Stomach smooth muscle (tissue), 2 donors: ENCODE results near the gene ZBTB44.
"Not testable (repeated sequence)": the region's sequence is repeated elsewhere in the genome, so short reads cannot be mapped to it uniquely, and the experiment has no call there.

Source experiments
- H3K27ac ChIP-seq: one replicate; pipeline ENCODE4 v1.7.0; 2013; ENCODE audit warnings: mild to moderate bottlenecking, low read length, inconsistent platforms
- H3K27me3 ChIP-seq, 2 donors: one replicate each; pipeline ENCODE4 v1.7.0; 2013; ENCODE audit warnings: low read length in 2 of 2; ENCODE audit not compliant: insufficient read depth in 2 of 2, control insufficient read depth in 1 of 2
- H3K36me3 ChIP-seq, 2 donors: one replicate each; pipeline ENCODE4 v1.7.0; 2013; ENCODE audit warnings: low read length in 2 of 2; ENCODE audit not compliant: control insufficient read depth in 2 of 2, insufficient read depth in 2 of 2
- H3K4me1 ChIP-seq: one replicate; pipeline ENCODE4 v1.7.0; 2013; ENCODE audit warnings: low read length; ENCODE audit not compliant: control insufficient read depth, insufficient read depth
- H3K4me3 ChIP-seq, 2 donors: one replicate each; pipeline ENCODE4 v1.7.0; 2013; ENCODE audit warnings: low read length in 2 of 2
- H3K9ac ChIP-seq, 2 donors: one replicate each; pipeline ENCODE4 v1.7.0; 2013; ENCODE audit warnings: low read length in 2 of 2, mild to moderate bottlenecking in 1 of 2
- H3K9me3 ChIP-seq, 2 donors: one replicate each; pipeline ENCODE4 v1.7.0; 2013; ENCODE audit warnings: low read length in 2 of 2; ENCODE audit not compliant: control insufficient read depth in 2 of 2
- donor health status: healthy.
- donor health status: Pancreatic carcinoma.

Gene ZBTB44

GRCh38 chr11:130194241-130195023, 120.3 kb downstream of the ZBTB44 start:
- H3K27me3 ChIP-seq: no peaks in the 10 kb centered on the region
- no peak overlapping the region for H3K4me3 ChIP-seq
- no peak overlapping the region for H3K27ac ChIP-seq
- no peaks in the 10 kb centered on the region for H3K36me3 ChIP-seq
- H3K9ac ChIP-seq: no peak overlapping the region
- no peaks in the 10 kb centered on the region for H3K9me3 ChIP-seq
- no peaks in the 10 kb centered on the region for H3K4me1 ChIP-seq

DNA sequence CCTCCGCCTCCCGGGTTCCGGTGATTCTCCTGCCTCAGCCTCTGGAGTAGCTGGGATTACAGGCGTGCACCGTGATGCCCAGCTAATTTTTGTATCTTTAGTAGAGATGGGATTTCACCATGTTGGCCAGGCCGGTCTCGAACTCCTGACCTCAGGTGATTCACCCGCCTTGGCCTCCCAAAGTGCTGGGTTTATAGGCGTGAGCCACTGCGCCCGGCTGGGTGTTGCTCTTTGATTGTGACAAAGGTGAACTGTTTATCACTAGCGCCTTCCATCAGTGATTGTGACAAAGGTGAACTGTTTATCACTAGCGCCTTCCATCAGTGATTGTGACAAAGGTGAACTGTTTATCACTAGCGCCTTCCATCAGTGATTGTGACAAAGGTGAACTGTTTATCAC, 121.2 kb downstream of the ZBTB44 start:
- H3K27ac ChIP-seq: not testable (repeated sequence)

DNA sequence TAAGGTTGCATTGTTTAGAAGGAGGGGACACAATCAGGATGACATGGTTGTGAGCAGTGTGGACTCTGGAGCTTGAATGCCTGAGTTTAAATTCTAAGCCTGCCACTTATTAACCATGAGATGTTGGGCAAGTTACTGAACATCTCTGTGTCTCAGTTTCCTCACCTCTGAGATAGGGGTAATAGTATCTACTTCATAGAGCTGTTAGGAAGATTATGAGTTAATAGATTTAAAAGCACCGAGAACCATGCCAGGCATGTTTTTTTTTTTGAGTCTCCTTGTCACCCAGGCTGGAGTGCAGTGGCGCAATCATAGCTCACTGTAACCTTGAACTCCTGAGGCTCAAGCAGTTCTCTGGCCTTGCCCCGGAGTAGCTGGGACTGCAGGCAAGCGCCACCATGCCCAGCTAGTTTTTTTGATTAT, 121.9 kb downstream of the ZBTB44 start:
- Histone ChIP-seq H3K27me3 (no peaks in the 10 kb centered on the region), H3K36me3 (no peaks in the 10 kb centered on the region), H3K9me3 (no peaks in the 10 kb centered on the region), H3K4me3 (no peak overlapping the region), H3K9ac (no peak overlapping the region), H3K4me1 (no peaks in the 10 kb centered on the region), H3K27ac (no peak overlapping the region)

More for the DNA sequence above, 121.2 kb downstream of the ZBTB44 start:
- H3K4me1 ChIP-seq, H3K9ac ChIP-seq, H3K4me3 ChIP-seq, H3K36me3 ChIP-seq, H3K9me3 ChIP-seq, H3K27me3 ChIP-seq: not testable (repeated sequence)

DNA sequence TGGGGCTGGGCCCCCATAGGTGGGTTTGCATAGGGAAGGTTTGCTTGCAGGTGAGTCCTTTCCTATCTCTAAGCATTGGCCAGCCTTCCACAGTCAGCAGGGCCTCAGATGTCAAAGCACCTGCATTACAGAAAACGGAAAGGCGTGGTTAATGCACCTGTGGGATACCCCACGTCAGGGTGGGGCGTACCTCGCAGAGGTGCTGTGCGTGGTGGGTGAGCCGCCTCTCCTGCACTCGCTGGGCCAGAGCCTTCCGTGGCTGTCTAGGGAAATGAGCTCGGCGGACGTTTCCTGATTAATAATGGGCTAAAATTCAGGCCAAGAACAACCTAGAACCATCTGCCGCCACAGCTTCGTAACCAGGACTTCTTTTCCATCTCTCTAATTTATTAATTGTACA, 122.8 kb downstream of the ZBTB44 start:
- H3K36me3 ChIP-seq: no peaks in the 10 kb centered on the region
- no peak overlapping the region for H3K9ac ChIP-seq
- H3K4me3 ChIP-seq: no peak overlapping the region
- no peaks in the 10 kb centered on the region for H3K27me3 ChIP-seq
- H3K4me1 ChIP-seq: no peaks in the 10 kb centered on the region
- no peak overlapping the region for H3K27ac ChIP-seq
- no peaks in the 10 kb centered on the region for H3K9me3 ChIP-seq

GRCh38 chr11:130190371-130190881, 124.3 kb downstream of the ZBTB44 start:
- no peaks in the 10 kb centered on the region for H3K4me1 ChIP-seq
- H3K9me3 ChIP-seq: no peaks in the 10 kb centered on the region
- H3K27ac ChIP-seq: no peak overlapping the region
- H3K36me3 ChIP-seq: no peaks in the 10 kb centered on the region
- H3K9ac ChIP-seq: no peak overlapping the region
- H3K4me3 ChIP-seq: no peak overlapping the region
- no peaks in the 10 kb centered on the region for H3K27me3 ChIP-seq

- Histone ChIP-seq H3K4me3 (no peak overlapping the region), H3K9me3 (no peaks in the 10 kb centered on the region), H3K27me3 (no peaks in the 10 kb centered on the region), H3K36me3 (no peaks in the 10 kb centered on the region), H3K9ac (no peak overlapping the region), H3K27ac (no peak overlapping the region), H3K4me1 (no peaks in the 10 kb centered on the region)
Measured at GRCh38 chr11:130189492-130190210, 125.1 kb downstream of the ZBTB44 start.

DNA sequence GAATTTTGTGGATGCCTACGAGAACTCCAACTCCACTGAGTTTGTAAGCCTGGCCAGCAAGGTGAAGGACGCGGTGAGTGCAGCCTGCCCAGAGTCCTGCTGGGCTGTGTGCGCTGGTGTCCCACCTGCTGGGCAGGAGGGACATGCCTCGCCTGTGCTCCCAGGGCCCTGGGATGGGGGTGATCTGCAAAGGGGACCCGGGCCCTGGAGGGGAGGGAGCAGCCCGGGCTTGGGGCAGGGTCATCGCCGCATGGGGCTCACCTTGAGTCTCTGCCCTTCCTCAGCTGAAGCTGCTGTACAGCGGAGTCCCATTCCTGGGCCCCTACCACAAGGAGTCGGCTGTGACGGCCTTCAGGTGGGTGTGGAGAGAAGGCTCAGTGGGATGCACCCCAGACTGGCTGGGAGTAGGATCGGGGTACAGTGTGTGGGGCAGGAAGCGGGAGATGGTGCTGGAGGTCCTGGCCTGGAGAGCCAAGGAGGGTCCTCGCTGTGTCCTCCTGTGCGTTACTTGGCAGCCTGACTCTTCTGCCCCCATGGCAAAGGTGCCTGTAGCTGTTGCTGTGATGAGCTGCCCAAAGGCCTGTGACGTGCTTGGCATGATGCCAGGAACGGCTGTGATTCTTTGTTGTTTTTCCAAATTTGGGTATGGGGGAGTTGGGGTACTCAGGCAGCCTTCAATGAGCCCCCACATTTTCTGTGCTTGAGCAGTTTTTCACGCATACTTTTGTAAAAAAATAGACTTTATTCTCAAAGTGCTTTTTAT, 126.0 kb downstream of the ZBTB44 start:
- Histone ChIP-seq H3K4me1 (no peaks in the 10 kb centered on the region), H3K27me3 (no peaks in the 10 kb centered on the region), H3K9me3 (no peaks in the 10 kb centered on the region), H3K9ac (no peak overlapping the region), H3K27ac (no peak overlapping the region), H3K36me3 (no peaks in the 10 kb centered on the region), H3K4me3 (no peak overlapping the region)

DNA sequence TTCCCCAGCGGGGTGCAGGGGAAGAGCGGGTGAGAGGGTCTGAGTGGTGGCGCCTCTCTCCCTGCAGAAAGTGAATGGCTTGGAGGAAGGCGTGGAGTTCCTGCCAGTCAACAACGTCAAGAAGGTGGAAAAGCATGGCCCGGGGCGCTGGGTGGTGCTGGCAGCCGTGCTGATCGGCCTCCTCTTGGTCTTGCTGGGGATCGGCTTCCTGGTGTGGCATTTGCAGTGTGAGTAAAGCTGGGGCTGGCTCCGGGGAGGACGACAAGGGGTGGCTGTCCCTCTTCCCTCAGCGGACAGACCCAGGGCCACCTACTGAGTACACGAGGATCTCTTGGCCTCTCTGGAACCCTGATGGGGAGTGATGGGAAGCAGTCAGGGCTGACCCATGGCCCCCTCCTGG, 126.7 kb downstream of the ZBTB44 start:
- H3K4me3 ChIP-seq: no peak overlapping the region
- H3K9me3 ChIP-seq: no peaks in the 10 kb centered on the region
- no peak overlapping the region for H3K9ac ChIP-seq
- H3K27ac ChIP-seq: no peak overlapping the region
- H3K4me1 ChIP-seq: no peaks in the 10 kb centered on the region
- no peaks in the 10 kb centered on the region for H3K36me3 ChIP-seq
- H3K27me3 ChIP-seq: no peaks in the 10 kb centered on the region

DNA sequence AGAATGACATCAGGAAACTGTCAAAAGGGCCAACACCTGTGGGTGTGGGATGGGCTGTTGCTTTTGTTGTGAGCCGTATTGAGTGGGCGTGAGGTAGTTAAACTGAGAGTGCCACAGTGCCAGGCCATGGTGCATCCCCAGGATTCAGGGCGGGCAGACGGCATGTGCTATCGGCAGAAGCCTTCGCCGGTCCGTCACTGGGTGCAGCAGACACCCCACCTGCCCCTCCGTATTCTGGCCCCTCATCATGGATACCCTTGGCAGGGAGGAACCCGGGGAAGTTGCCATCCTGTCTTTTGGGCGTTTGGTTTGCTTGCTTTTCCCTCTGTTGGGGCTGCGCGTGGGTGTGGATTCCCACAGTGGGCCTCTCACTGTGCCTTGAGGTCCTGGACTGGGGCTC, 127.6 kb downstream of the ZBTB44 start:
- Histone ChIP-seq H3K27me3 (no peaks in the 10 kb centered on the region), H3K9ac (no peak overlapping the region), H3K36me3 (no peaks in the 10 kb centered on the region), H3K27ac (no peak overlapping the region), H3K9me3 (no peaks in the 10 kb centered on the region), H3K4me3 (no peak overlapping the region), H3K4me1 (no peaks in the 10 kb centered on the region)

DNA sequence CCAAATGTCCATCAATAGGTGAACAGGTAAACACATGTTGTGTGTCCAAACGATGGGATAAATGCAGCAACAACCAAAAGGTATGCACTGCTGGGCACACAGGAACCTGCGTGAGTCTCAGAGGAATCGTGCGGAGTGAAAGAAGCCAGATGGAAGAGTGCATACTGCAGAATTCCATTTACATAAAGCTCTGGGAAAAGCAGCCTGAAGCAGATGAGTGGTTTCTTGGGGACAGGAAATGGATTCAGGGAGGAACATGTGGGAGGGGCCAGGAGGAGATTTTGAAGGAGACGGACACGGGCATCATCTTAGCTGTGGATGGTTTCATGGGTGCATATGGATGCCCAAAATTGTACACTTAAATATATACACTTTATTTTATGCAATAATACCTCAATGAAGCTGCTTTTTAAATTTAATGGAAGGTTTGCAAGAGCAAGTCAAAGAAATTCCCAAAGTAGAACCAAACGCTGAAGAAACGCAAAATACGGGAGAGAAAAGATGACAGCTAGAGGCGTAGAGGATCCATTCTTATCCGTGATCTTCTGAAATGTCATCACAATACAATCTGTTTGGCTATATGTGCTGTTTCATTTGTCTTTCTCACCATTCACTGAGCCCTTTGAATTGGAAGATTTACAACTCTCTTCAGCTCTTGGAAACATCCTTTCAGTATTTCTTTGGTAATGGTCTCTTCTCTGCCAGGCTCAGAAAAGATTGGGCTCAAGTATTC, 130.7 kb downstream of the ZBTB44 start:
- Histone ChIP-seq H3K27ac (no peak overlapping the region), H3K36me3 (no peaks in the 10 kb centered on the region), H3K4me1 (no peaks in the 10 kb centered on the region), H3K9ac (no peak overlapping the region), H3K9me3 (no peaks in the 10 kb centered on the region), H3K27me3 (peaks cover 0 to 5% of the 10 kb centered on the region in 2 donors), H3K4me3 (no peak overlapping the region)
